SK-N-SH treated with all-trans-retinoic acid at 6 μM for 48 hours (cell line): ENCODE measurements around the gene PTTG1IP2.

Experiments used
- ATAC-seq: fragments of 200-7000 bp; cut with Tn5 transposase; 3 replicates; pipeline ENCODE4 v1.9.1; 2020; ENCODE audit warnings: mild to moderate bottlenecking, moderate library complexity
- BACH2 ChIP-seq: fragments of 250-450 bp; sonication (Bioruptor Pico); IDR thresholded peaks from 2 replicates; pipeline ENCODE4 v1.9.0; 2021; ENCODE audit warnings: mild to moderate bottlenecking, borderline replicate concordance
- CSDC2 ChIP-seq: fragments of 250-450 bp; sonication (Bioruptor Pico); IDR thresholded peaks from 2 replicates; pipeline ENCODE4 v1.5.0; 2020; ENCODE audit warnings: mild to moderate bottlenecking, moderate library complexity
- ISL1 ChIP-seq: fragments of 250-450 bp; sonication (Bioruptor Pico); IDR thresholded peaks from 2 replicates; pipeline ENCODE4 v2.1.2; 2022; ENCODE audit warnings: mild to moderate bottlenecking, moderate library complexity
- OSR1 ChIP-seq: fragments of 250-450 bp; sonication (Bioruptor Pico); IDR thresholded peaks from 2 replicates; pipeline ENCODE4 v1.8.0; 2022; ENCODE audit warnings: moderate library complexity, mild to moderate bottlenecking, inconsistent platforms
- RARB ChIP-seq: fragments of 250-450 bp; sonication (Bioruptor Pico); IDR thresholded peaks from 2 replicates; pipeline ENCODE4 v1.8.0; 2021; ENCODE audit warnings: mild to moderate bottlenecking, moderate library complexity
- SNAI2 ChIP-seq: fragments of 250-450 bp; sonication (Bioruptor Pico); IDR thresholded peaks from 2 replicates; pipeline ENCODE4 v1.5.0; 2020; ENCODE audit warnings: mild to moderate bottlenecking, moderate library complexity
- TCF4 ChIP-seq: fragments of 250-450 bp; sonication (Bioruptor Pico); IDR thresholded peaks from 2 replicates; pipeline ENCODE4 v1.8.0; 2021; ENCODE audit warnings: mild to moderate bottlenecking, moderate library complexity, borderline replicate concordance
- TOX ChIP-seq: fragments of 250-450 bp; sonication (Bioruptor Pico); IDR thresholded peaks from 2 replicates; pipeline ENCODE4 v1.8.0; 2021; ENCODE audit warnings: mild to moderate bottlenecking, moderate library complexity, borderline replicate concordance
- ZC3H10 ChIP-seq: fragments of 250-450 bp; sonication (Bioruptor Pico); IDR thresholded peaks from 2 replicates; pipeline ENCODE4 v1.5.1; 2021; ENCODE audit warnings: mild to moderate bottlenecking, moderate library complexity
- ZFP3 ChIP-seq: fragments of 250-450 bp; sonication (Bioruptor Pico); IDR thresholded peaks from 2 replicates; pipeline ENCODE4 v1.5.0; 2020; ENCODE audit warnings: mild to moderate bottlenecking, moderate library complexity
- ZFP30 ChIP-seq: fragments of 450-650 bp; formaldehyde crosslinking; IDR thresholded peaks from 2 replicates; pipeline ENCODE4 v1.5.0; 2022; ENCODE audit warnings: mild to moderate bottlenecking, moderate library complexity
- ZNF565 ChIP-seq: fragments of 450-650 bp; formaldehyde crosslinking; conservative IDR thresholded peaks from 2 replicates; pipeline ENCODE4 v1.5.0; 2020; ENCODE audit warnings: low read depth, mild to moderate bottlenecking, moderate library complexity
- ZNF8 ChIP-seq: fragments of 450-650 bp; formaldehyde crosslinking; IDR thresholded peaks from 2 replicates; pipeline ENCODE4 v1.5.0; 2020; ENCODE audit warnings: mild to moderate bottlenecking, moderate library complexity
- TF ChIP-seq, protein P1 (sequence below): fragments of 250-450 bp; sonication (Bioruptor Pico); IDR thresholded peaks from 2 replicates; pipeline ENCODE4 v1.5.1; 2020; ENCODE audit warnings: low read depth, mild to moderate bottlenecking, moderate library complexity
- TF ChIP-seq, protein P2 (sequence below): fragments of 250-450 bp; sonication (Bioruptor Pico); IDR thresholded peaks from 2 replicates; pipeline ENCODE4 v1.8.0; 2020; ENCODE audit warnings: mild to moderate bottlenecking, moderate library complexity, borderline replicate concordance
- TF ChIP-seq, protein P3 (sequence below): fragments of 250-450 bp; sonication (Bioruptor Pico); IDR thresholded peaks from 2 replicates; pipeline ENCODE4 v1.5.1; 2021; ENCODE audit warnings: mild to moderate bottlenecking, moderate library complexity
- TF ChIP-seq, protein P4 (sequence below): fragments of 250-450 bp; sonication (Bioruptor Pico); IDR thresholded peaks from 2 replicates; pipeline ENCODE4 v1.5.0; 2020; ENCODE audit warnings: mild to moderate bottlenecking, moderate library complexity
- TF ChIP-seq, protein P5 (sequence below): fragments of 250-450 bp; sonication (Bioruptor Pico); IDR thresholded peaks from 2 replicates; pipeline ENCODE4 v1.8.0; 2021; ENCODE audit warnings: low read depth, mild to moderate bottlenecking, moderate library complexity, borderline replicate concordance

The PTTG1IP2 gene

DNA sequence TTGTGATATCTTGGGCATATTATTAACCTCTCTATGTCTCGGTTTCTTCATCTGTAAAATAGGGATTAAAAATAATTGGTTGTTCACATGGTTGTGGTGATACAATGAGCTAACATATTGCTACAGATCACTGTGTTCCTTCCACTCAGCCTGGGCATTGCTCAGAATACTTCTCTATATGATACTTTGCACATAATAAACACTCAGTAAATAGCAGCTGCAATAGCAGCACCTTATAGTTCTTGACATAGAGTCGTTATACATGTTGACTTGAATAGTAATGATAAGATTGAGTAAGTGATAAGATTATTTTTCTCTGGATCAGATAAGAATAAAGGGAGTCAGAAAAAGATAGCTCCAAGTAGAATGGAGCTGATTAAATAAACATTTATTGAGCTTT is 42.3 kb downstream of the PTTG1IP2 start:
- TF ChIP-seq, protein P1, sequence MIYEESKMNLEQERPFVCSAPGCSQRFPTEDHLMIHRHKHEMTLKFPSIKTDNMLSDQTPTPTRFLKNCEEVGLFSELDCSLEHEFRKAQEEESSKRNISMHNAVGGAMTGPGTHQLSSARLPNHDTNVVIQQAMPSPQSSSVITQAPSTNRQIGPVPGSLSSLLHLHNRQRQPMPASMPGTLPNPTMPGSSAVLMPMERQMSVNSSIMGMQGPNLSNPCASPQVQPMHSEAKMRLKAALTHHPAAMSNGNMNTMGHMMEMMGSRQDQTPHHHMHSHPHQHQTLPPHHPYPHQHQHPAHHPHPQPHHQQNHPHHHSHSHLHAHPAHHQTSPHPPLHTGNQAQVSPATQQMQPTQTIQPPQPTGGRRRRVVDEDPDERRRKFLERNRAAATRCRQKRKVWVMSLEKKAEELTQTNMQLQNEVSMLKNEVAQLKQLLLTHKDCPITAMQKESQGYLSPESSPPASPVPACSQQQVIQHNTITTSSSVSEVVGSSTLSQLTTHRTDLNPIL (CRISPR knock-in tag), result no peak
- TF ChIP-seq ISL1 (CRISPR knock-in tag) (no peak), TOX (CRISPR knock-in tag) (no peak), ZFP30 (CRISPR knock-in tag) (no peak), RARB (no peak), CSDC2 (CRISPR knock-in tag) (no peak), SNAI2 (no peak), ZFP3 (CRISPR knock-in tag) (no peak), OSR1 (CRISPR knock-in tag) (no peak), BACH2 (CRISPR knock-in tag) (no peak), ZNF8 (CRISPR knock-in tag) (no peak), ZC3H10 (CRISPR knock-in tag) (no peak)
- TF ChIP-seq, protein P2, sequence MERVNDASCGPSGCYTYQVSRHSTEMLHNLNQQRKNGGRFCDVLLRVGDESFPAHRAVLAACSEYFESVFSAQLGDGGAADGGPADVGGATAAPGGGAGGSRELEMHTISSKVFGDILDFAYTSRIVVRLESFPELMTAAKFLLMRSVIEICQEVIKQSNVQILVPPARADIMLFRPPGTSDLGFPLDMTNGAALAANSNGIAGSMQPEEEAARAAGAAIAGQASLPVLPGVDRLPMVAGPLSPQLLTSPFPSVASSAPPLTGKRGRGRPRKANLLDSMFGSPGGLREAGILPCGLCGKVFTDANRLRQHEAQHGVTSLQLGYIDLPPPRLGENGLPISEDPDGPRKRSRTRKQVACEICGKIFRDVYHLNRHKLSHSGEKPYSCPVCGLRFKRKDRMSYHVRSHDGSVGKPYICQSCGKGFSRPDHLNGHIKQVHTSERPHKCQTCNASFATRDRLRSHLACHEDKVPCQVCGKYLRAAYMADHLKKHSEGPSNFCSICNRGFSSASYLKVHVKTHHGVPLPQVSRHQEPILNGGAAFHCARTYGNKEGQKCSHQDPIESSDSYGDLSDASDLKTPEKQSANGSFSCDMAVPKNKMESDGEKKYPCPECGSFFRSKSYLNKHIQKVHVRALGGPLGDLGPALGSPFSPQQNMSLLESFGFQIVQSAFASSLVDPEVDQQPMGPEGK (CRISPR knock-in tag), result no peak
- TF ChIP-seq, protein P3, sequence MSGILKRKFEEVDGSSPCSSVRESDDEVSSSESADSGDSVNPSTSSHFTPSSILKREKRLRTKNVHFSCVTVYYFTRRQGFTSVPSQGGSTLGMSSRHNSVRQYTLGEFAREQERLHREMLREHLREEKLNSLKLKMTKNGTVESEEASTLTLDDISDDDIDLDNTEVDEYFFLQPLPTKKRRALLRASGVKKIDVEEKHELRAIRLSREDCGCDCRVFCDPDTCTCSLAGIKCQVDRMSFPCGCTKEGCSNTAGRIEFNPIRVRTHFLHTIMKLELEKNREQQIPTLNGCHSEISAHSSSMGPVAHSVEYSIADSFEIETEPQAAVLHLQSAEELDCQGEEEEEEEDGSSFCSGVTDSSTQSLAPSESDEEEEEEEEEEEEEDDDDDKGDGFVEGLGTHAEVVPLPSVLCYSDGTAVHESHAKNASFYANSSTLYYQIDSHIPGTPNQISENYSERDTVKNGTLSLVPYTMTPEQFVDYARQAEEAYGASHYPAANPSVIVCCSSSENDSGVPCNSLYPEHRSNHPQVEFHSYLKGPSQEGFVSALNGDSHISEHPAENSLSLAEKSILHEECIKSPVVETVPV (CRISPR knock-in tag), result no peak
- TF ChIP-seq, protein P4, sequence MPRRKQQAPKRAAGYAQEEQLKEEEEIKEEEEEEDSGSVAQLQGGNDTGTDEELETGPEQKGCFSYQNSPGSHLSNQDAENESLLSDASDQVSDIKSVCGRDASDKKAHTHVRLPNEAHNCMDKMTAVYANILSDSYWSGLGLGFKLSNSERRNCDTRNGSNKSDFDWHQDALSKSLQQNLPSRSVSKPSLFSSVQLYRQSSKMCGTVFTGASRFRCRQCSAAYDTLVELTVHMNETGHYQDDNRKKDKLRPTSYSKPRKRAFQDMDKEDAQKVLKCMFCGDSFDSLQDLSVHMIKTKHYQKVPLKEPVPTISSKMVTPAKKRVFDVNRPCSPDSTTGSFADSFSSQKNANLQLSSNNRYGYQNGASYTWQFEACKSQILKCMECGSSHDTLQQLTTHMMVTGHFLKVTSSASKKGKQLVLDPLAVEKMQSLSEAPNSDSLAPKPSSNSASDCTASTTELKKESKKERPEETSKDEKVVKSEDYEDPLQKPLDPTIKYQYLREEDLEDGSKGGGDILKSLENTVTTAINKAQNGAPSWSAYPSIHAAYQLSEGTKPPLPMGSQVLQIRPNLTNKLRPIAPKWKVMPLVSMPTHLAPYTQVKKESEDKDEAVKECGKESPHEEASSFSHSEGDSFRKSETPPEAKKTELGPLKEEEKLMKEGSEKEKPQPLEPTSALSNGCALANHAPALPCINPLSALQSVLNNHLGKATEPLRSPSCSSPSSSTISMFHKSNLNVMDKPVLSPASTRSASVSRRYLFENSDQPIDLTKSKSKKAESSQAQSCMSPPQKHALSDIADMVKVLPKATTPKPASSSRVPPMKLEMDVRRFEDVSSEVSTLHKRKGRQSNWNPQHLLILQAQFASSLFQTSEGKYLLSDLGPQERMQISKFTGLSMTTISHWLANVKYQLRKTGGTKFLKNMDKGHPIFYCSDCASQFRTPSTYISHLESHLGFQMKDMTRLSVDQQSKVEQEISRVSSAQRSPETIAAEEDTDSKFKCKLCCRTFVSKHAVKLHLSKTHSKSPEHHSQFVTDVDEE (CRISPR knock-in tag), result no peak
- TF ChIP-seq, protein P5, sequence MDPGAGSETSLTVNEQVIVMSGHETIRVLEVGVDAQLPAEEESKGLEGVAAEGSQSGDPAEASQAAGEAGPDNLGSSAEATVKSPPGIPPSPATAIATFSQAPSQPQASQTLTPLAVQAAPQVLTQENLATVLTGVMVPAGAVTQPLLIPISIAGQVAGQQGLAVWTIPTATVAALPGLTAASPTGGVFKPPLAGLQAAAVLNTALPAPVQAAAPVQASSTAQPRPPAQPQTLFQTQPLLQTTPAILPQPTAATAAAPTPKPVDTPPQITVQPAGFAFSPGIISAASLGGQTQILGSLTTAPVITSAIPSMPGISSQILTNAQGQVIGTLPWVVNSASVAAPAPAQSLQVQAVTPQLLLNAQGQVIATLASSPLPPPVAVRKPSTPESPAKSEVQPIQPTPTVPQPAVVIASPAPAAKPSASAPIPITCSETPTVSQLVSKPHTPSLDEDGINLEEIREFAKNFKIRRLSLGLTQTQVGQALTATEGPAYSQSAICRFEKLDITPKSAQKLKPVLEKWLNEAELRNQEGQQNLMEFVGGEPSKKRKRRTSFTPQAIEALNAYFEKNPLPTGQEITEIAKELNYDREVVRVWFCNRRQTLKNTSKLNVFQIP, result no peak
- ATAC-seq, result no peak

DNA sequence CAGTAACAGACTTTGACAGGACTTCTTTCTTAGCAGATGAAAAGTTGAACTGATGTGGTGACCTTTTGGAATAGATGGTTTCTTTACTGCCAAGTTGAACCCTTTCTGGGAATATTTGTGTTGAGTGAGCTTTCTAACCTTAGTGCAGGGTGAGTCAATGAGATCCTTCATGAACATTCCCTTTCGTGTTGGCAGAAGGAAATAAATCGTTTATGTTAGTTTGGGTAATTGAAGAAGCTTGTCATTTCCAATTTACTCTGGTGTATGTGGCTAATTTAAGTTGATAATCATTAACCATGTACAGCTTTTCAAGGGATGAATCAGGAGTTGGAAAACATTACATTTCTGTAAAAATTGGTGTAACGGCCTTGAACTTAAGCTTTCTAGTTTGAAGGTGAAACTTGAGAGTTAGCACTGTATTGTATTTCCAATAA is 43.4 kb downstream of the PTTG1IP2 start:
- peak; percentile 95 for TF ChIP-seq ZC3H10 (CRISPR knock-in tag)
- no peak for TF ChIP-seq ZNF8 (CRISPR knock-in tag)
- peak; percentile 68; the same call in 1 of the 2 replicates for TF ChIP-seq TOX (CRISPR knock-in tag)
- TF ChIP-seq ZFP3 (CRISPR knock-in tag), result no peak
- no peak for TF ChIP-seq BACH2 (CRISPR knock-in tag)
- TF ChIP-seq RARB, result peak; percentile 49; the same call in 1 of the 2 replicates
- TF ChIP-seq SNAI2, result no peak
- TF ChIP-seq, protein P5, result peak; percentile 56; the same call in 1 of the 2 replicates
- peak; percentile 69 for ATAC-seq

DNA sequence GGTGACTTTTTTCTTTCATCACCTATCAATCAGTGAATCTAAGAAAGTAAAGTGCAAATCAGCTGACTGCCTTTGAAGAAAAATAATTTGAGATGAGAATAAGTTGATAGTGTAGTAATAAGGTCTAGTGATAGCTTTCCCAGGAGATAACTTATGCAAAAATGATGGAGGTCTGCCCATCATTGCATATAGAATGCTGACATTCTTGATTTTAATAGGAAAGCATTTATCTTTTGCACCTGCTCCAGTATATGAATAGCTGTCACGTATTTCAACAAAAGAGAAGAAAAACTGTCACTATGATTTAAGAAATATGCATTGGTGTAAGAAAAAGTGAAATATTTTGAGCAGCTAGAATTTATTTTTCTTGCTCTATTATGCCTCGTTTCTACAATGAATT is 46.8 kb downstream of the PTTG1IP2 start:
- no peak for ATAC-seq
- TF ChIP-seq ZNF565 (no peak), TCF4 (CRISPR knock-in tag) (no peak), ZFP30 (CRISPR knock-in tag) (no peak), RARB (no peak), TOX (CRISPR knock-in tag) (no peak)
- TF ChIP-seq, protein P5, result no peak
- TF ChIP-seq, protein P4 (CRISPR knock-in tag), result no peak
